Loucy (cell line): Measurements from ENCODE around the gene ZC3H14.

Source experiments
- EZH2phosphoT487 ChIP-seq: fragments of 200-600 bp; IDR thresholded peaks from 2 replicates; pipeline ENCODE4 v1.6.1; 2018; ENCODE audit warnings: antibody characterized with exemption, mild to moderate bottlenecking, moderate library complexity, borderline replicate concordance
- TF ChIP-seq, protein P1 (sequence below): fragments of 200-600 bp; sonication (generic); conservative IDR thresholded peaks from 2 replicates; pipeline ENCODE4 v1.5.1; 2014; ENCODE audit warnings: mild to moderate bottlenecking, antibody characterized with exemption, low read length

DNA sequence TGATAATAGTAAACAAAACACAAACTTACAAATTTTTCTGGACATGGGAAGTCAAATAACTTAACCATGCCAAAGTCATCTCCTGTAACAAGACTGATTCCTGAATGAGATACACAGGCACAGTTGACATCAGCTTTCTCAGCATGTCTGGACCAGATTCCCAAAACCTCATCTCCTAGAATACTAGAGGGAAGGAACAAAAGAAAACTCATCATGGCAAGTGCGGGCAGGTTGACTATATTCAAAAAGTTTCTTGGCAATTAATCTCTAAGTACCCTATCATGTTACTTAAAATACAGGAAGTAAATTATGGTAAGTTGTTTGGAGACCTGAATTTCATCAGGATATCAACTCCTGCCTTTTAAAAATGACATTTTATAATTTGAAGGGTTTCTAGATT is 53.9 kb downstream of the ZC3H14 start:
- TF ChIP-seq, protein P1, sequence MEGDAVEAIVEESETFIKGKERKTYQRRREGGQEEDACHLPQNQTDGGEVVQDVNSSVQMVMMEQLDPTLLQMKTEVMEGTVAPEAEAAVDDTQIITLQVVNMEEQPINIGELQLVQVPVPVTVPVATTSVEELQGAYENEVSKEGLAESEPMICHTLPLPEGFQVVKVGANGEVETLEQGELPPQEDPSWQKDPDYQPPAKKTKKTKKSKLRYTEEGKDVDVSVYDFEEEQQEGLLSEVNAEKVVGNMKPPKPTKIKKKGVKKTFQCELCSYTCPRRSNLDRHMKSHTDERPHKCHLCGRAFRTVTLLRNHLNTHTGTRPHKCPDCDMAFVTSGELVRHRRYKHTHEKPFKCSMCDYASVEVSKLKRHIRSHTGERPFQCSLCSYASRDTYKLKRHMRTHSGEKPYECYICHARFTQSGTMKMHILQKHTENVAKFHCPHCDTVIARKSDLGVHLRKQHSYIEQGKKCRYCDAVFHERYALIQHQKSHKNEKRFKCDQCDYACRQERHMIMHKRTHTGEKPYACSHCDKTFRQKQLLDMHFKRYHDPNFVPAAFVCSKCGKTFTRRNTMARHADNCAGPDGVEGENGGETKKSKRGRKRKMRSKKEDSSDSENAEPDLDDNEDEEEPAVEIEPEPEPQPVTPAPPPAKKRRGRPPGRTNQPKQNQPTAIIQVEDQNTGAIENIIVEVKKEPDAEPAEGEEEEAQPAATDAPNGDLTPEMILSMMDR: no peak
- TF ChIP-seq EZH2phosphoT487: no peak
